Neural cell (in vitro differentiated cells): ENCODE results near the gene RMC1.

Source experiments
- EP300 ChIP-seq: fragments of 450-650 bp; conservative IDR thresholded peaks from 2 replicates; pipeline ENCODE4 v1.6.1; 2014; ENCODE audit warnings: antibody characterized with exemption, mild to moderate bottlenecking, moderate library complexity; ENCODE audit not compliant: poor library complexity, severe bottlenecking
- EZH2 ChIP-seq: fragments of 200-600, 300-800 bp; shearing (Covaris generic), sonication (generic); IDR thresholded peaks from 2 replicates; pipeline ENCODE4 v1.6.1; 2014; ENCODE audit warnings: antibody characterized with exemption, low read length, borderline replicate concordance, mild to moderate bottlenecking; ENCODE audit not compliant: insufficient read depth, poor library complexity, severe bottlenecking
- MXI1 ChIP-seq: fragments of 450-650 bp; conservative IDR thresholded peaks from 2 replicates; pipeline ENCODE4 v1.6.1; 2014; ENCODE audit warnings: antibody characterized with exemption, mild to moderate bottlenecking; ENCODE audit not compliant: poor library complexity, severe bottlenecking
- POLR2AphosphoS5 ChIP-seq: IDR thresholded peaks from 2 replicates; pipeline ENCODE4 v1.6.1; 2012
- TF ChIP-seq, protein P1 (sequence below): fragments of 450-650 bp; IDR thresholded peaks from 2 replicates; pipeline ENCODE4 v1.5.1; 2014; ENCODE audit warnings: antibody characterized with exemption, mild to moderate bottlenecking, moderate library complexity; ENCODE audit not compliant: poor library complexity, severe bottlenecking

DNA sequence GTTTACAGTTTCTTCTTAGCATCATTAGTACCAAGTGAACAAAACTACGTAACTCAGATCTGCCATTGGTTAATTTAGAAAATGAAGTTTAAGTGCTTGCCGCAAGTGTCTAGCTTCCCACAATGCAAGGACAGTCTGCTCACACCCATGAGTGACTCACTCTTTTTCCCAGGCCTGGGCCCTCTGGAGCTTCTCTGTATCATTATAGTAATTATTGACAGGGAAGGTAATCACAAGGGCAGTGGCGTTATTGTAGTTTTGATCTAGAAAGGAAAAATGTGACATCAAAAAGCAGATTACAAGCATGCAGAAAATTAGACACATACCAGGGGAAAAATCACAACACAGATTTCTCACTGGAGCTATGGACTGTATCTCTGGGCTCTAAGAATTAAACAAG is 44.5 kb downstream of the RMC1 start:
- no peak for TF ChIP-seq EZH2
- TF ChIP-seq, protein P1, sequence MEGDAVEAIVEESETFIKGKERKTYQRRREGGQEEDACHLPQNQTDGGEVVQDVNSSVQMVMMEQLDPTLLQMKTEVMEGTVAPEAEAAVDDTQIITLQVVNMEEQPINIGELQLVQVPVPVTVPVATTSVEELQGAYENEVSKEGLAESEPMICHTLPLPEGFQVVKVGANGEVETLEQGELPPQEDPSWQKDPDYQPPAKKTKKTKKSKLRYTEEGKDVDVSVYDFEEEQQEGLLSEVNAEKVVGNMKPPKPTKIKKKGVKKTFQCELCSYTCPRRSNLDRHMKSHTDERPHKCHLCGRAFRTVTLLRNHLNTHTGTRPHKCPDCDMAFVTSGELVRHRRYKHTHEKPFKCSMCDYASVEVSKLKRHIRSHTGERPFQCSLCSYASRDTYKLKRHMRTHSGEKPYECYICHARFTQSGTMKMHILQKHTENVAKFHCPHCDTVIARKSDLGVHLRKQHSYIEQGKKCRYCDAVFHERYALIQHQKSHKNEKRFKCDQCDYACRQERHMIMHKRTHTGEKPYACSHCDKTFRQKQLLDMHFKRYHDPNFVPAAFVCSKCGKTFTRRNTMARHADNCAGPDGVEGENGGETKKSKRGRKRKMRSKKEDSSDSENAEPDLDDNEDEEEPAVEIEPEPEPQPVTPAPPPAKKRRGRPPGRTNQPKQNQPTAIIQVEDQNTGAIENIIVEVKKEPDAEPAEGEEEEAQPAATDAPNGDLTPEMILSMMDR, result no peak
- TF ChIP-seq POLR2AphosphoS5, result no peak
- no peak for TF ChIP-seq MXI1
- TF ChIP-seq EP300, result no peak
